ENCODE data around the gene FLVCR1.

The FLVCR1 gene

DNA sequence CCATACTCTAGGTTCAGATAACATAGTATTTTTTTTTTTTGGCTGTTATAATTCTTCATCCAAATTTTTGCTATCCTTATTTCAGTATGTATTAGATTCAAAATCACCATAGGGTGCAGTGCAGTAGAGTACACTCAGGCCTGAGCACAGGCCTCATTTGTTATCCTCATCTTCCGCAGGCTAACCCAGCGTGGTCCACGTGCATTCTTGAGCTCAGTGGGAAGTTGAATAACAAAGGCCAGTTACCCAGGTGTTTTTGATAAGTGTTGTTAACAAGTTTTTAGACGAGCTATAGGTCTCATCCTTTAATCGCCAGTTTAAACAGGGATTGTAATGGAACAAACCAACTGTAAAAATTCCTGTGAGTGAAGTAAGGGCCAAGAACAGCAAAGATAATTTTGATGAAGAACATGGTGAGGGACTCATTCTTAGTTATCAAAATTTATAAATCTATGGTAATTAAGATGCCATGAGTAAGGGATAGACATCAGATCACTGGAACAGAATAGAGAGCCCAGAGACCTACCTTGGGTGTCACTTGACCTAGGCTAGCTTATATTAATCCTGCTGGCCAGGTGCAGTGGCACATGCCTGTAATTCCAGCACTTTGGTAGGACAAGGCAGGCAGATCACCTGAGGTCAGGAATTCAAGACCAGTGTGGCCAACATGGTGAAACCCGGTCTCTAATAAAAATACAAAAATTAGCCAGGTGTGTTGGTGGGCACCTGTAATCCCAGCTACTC lies 22.0 kb downstream of the FLVCR1 start:
- Histone ChIP-seq H3K36me3 (peaks cover 71% of the 10 kb centered on the region), H3K4me1 (ENCODE audit: control insufficient read depth in 1 of 2, insufficient read depth in 1 of 2, low read depth in 1 of 2, low read length in 1 of 2) (no peaks in the 10 kb centered on the region), H3K27me3 (no peaks in the 10 kb centered on the region), H3K9me3 (no peaks in the 10 kb centered on the region), H3K4me3 (ENCODE audit: low read depth in 1 of 2, low read length in 1 of 2) (no peak overlapping the region), H3K27ac (no peak overlapping the region)
- TF ChIP-seq, protein P1, sequence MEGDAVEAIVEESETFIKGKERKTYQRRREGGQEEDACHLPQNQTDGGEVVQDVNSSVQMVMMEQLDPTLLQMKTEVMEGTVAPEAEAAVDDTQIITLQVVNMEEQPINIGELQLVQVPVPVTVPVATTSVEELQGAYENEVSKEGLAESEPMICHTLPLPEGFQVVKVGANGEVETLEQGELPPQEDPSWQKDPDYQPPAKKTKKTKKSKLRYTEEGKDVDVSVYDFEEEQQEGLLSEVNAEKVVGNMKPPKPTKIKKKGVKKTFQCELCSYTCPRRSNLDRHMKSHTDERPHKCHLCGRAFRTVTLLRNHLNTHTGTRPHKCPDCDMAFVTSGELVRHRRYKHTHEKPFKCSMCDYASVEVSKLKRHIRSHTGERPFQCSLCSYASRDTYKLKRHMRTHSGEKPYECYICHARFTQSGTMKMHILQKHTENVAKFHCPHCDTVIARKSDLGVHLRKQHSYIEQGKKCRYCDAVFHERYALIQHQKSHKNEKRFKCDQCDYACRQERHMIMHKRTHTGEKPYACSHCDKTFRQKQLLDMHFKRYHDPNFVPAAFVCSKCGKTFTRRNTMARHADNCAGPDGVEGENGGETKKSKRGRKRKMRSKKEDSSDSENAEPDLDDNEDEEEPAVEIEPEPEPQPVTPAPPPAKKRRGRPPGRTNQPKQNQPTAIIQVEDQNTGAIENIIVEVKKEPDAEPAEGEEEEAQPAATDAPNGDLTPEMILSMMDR (IDR thresholded peaks at IDR 0.05): no peak

DNA sequence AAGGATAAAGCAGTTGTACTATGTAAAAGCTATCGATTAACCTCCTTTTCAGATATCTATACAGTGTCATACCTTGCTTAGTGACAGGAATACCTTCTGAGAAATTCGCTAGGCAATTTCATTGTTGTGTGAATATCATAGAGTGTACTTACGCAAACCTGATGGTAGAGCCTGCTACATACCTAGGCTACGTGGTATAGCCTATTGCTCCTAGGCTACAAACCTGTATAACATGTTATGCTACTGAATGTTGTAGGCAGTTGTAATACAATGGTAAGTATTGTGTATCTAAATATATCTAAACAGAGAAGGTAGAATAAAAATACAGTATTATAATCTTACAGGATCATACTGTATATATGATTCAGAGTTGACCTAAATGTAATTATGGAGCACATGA lies 26.5 kb downstream of the FLVCR1 start:
- H3K4me3 ChIP-seq (ENCODE audit: low read depth in 1 of 2, low read length in 1 of 2): no peak overlapping the region
- no peaks in the 10 kb centered on the region for H3K27me3 ChIP-seq
- no peaks in the 10 kb centered on the region for H3K9me3 ChIP-seq
- TF ChIP-seq, protein P1 (IDR thresholded peaks at IDR 0.05): no peak
- peaks cover 73% of the 10 kb centered on the region for H3K36me3 ChIP-seq
- H3K27ac ChIP-seq: no peak overlapping the region
- H3K4me1 ChIP-seq (ENCODE audit: control insufficient read depth in 1 of 2, insufficient read depth in 1 of 2, low read depth in 1 of 2, low read length in 1 of 2): peaks cover 5 to 8% of the 10 kb centered on the region in 2 experiments

DNA sequence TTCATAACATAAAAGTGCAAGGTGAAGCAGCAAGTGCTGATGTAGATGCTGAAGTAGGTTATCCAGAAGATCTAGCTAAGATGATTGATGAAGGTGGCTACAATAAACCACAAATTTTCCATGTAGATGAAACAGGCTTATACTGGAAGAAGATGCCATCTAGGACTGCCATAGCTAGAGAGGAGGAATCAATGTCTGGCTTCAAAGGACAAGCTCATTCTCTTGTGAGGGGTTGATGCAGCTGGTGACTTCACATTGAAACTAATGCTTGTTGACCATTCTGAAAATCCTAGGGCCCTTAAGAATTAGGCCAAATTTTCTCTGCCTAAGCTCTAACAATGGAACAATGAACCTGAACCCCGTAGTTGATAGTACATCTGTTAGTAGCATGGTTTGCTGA lies 34.0 kb downstream of the FLVCR1 start:
- peaks cover 25 to 49% of the 10 kb centered on the region in 2 experiments for H3K4me1 ChIP-seq (ENCODE audit: control insufficient read depth in 1 of 2, insufficient read depth in 1 of 2, low read depth in 1 of 2, low read length in 1 of 2)
- peak overlapping the region; percentile 87 for H3K27ac ChIP-seq
- no peaks in the 10 kb centered on the region for H3K27me3 ChIP-seq
- TF ChIP-seq, protein P1 (IDR thresholded peaks at IDR 0.05): no peak
- no peak overlapping the region for H3K4me3 ChIP-seq (ENCODE audit: low read depth in 1 of 2, low read length in 1 of 2)
- H3K9me3 ChIP-seq: no peaks in the 10 kb centered on the region
- H3K36me3 ChIP-seq: peaks cover 49% of the 10 kb centered on the region

DNA sequence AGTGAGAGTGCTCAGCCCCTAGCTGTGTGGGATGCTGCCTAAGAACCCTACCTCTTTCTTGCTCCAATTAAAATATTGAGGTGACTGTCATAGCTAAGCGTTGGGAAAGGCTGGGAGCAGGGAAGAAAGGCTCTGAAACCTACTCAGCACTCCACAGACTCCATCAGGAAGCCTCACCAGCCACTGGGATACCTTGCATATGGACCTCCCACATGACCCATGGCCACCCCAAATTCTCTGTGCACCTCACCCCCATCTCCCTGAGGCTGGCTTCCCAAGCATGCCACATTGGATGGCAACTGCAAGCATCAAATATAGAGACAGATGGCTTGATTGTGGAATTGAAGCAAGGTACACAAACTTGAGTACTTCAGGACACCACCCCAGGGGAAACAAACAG lies 41.8 kb downstream of the FLVCR1 start:
- H3K9me3 ChIP-seq: no peaks in the 10 kb centered on the region
- TF ChIP-seq, protein P1 (IDR thresholded peaks at IDR 0.05): no peak

DNA sequence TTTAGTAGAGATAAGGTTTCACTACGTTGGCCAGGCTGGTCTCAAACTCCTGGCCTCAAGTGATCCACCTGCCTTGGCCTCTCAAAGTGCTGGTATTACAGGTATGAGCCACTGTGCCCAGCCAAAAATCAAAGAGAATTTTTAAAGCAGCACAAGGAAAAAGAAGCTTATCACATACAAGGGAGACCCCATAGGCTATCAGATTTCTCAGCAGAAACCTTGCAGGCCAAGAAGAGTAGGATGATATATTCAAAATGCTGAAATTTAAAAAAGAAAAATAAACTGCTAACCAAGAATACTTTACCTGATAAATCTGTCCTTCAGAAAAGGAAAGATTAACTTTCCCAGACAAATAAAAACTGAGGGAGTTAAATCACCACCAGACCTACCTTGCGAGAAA lies 43.2 kb downstream of the FLVCR1 start:
- Histone ChIP-seq H3K4me3 (ENCODE audit: low read depth in 1 of 2, low read length in 1 of 2) (no peak overlapping the region), H3K27ac (no peak overlapping the region), H3K27me3 (no peaks in the 10 kb centered on the region), H3K9me3 (no peaks in the 10 kb centered on the region), H3K36me3 (peaks cover 25% of the 10 kb centered on the region), H3K4me1 (ENCODE audit: control insufficient read depth in 1 of 2, insufficient read depth in 1 of 2, low read depth in 1 of 2, low read length in 1 of 2) (peaks cover 0 to 19% of the 10 kb centered on the region in 2 experiments)
- TF ChIP-seq, protein P1 (IDR thresholded peaks at IDR 0.05): no peak

More for the DNA sequence above, 41.8 kb downstream of the FLVCR1 start:
- no peak overlapping the region for H3K4me3 ChIP-seq (ENCODE audit: low read depth in 1 of 2, low read length in 1 of 2)
- H3K4me1 ChIP-seq (ENCODE audit: control insufficient read depth in 1 of 2, insufficient read depth in 1 of 2, low read depth in 1 of 2, low read length in 1 of 2): peaks cover 0 to 32% of the 10 kb centered on the region in 2 experiments
- no peak overlapping the region for H3K27ac ChIP-seq
- no peaks in the 10 kb centered on the region for H3K27me3 ChIP-seq
- H3K36me3 ChIP-seq: peaks cover 37% of the 10 kb centered on the region
